IMR-90 (cell line): ENCODE results near the gene PRUNE2. TPM values are rescaled to one million over a fixed set of nuclear protein-coding genes. Genes with fewer than 3 reads are reported as not detected.

Experiments used
- ATAC-seq: fragments of 200-7000 bp; cut with Tn5 transposase; 2 replicates; pipeline ENCODE4 v1.9.1; 2020; ENCODE audit warnings: low read depth, mild to moderate bottlenecking, moderate library complexity
- BruUV-seq: library from RNA; stranded (reverse); fragments of 400-500 nt; replicated peaks from 2 replicates; lab custom pipeline; 2021; lab: Mats Ljungman, UMichigan
- CTCF ChIA-PET: fragments of 300-600 bp; formaldehyde crosslinking; extraction: SDS; loops from one replicate; lab custom pipeline; 2021; ENCODE audit warnings: antibody characterized with exemption; lab: Yijun Ruan, JAX
- POLR2A ChIA-PET: fragments of 300-600 bp; sonication (Branson Sonifier 250); formaldehyde crosslinking; loops from one replicate; lab custom pipeline; 2022; ENCODE audit warnings: antibody characterized with exemption; ENCODE audit not compliant: unreplicated experiment; lab: Charles Lee
- DNase-seq: peaks from one replicate; pipeline ENCODE4 v3.0.0; 2013
- H2AFZ ChIP-seq: replicated peaks from 2 replicates; pipeline ENCODE3; 2013; ENCODE audit warnings: low read length, mild to moderate bottlenecking; ENCODE audit not compliant: poor library complexity
- H2AK5ac ChIP-seq: 2 replicates; pipeline ENCODE4 v1.6.1; 2013; ENCODE audit warnings: low read depth, low read length, inconsistent platforms
- H2AK9ac ChIP-seq: replicated peaks from 2 replicates; pipeline ENCODE3; 2013; ENCODE audit warnings: mild to moderate bottlenecking, low read depth, low read length, moderate library complexity; ENCODE audit not compliant: poor library complexity
- H2BK120ac ChIP-seq: 2 replicates; pipeline ENCODE4 v1.6.1; 2013; ENCODE audit warnings: low read depth, low read length, inconsistent platforms
- H2BK15ac ChIP-seq: 3 replicates; pipeline ENCODE4 v1.6.1; 2013; ENCODE audit warnings: low read depth, low read length, inconsistent platforms
- H2BK20ac ChIP-seq: 2 replicates; pipeline ENCODE4 v1.6.1; 2013; ENCODE audit warnings: low read depth, mild to moderate bottlenecking, inconsistent platforms, low read length, moderate library complexity
- H2BK5ac ChIP-seq: 2 replicates; pipeline ENCODE4 v1.6.1; 2013; ENCODE audit warnings: mild to moderate bottlenecking, low read depth, low read length, inconsistent platforms; ENCODE audit not compliant: poor library complexity, severe bottlenecking
- H3K14ac ChIP-seq: replicated peaks from 2 replicates; pipeline ENCODE4 v1.6.1; 2013; ENCODE audit warnings: low read depth, low read length, inconsistent platforms
- H3K18ac ChIP-seq: 2 replicates; pipeline ENCODE4 v1.6.1; 2013; ENCODE audit warnings: low read depth, low read length, control low read depth
- H3K23ac ChIP-seq: 2 replicates; pipeline ENCODE4 v1.6.1; 2013; ENCODE audit warnings: low read depth, low read length, inconsistent platforms
- H3K27ac ChIP-seq: 2 replicates; pipeline ENCODE4 v1.5.1; 2013; ENCODE audit warnings: mild to moderate bottlenecking, control low read depth, low read length; ENCODE audit not compliant: insufficient read depth
- H3K27me3 ChIP-seq: 2 replicates; pipeline ENCODE4 v1.6.1; 2013; ENCODE audit warnings: low read length; ENCODE audit not compliant: control insufficient read depth, insufficient read depth
- H3K36me3 ChIP-seq: 2 replicates; pipeline ENCODE4 v1.6.1; 2013; ENCODE audit warnings: low read length, mixed read lengths; ENCODE audit not compliant: control insufficient read depth, insufficient read depth
- H3K4ac ChIP-seq: 2 replicates; pipeline ENCODE4 v1.6.1; 2013; ENCODE audit warnings: low read depth, low read length, inconsistent platforms
- H3K4me1 ChIP-seq: 2 replicates; pipeline ENCODE4 v1.6.1; 2013; ENCODE audit warnings: low read length, mixed read lengths; ENCODE audit not compliant: control insufficient read depth, insufficient read depth
- H3K4me2 ChIP-seq: 2 replicates; pipeline ENCODE4 v1.6.1; 2013; ENCODE audit warnings: low read depth, mild to moderate bottlenecking, control low read depth, low read length, moderate library complexity
- H3K4me3 ChIP-seq: 2 replicates; pipeline ENCODE4 v1.5.1; 2013; ENCODE audit warnings: low read depth, mild to moderate bottlenecking, control low read depth, low read length, moderate library complexity; ENCODE audit not compliant: insufficient read depth
- H3K56ac ChIP-seq: 2 replicates; pipeline ENCODE4 v1.6.1; 2013; ENCODE audit warnings: low read length, inconsistent platforms; ENCODE audit not compliant: insufficient read depth; ENCODE audit errors: extremely low read depth
- H3K79me1 ChIP-seq, 2 experiments: 2 replicates each; pipeline ENCODE4 v1.6.1; 2013; ENCODE audit warnings: low read length in 2 of 2, inconsistent platforms in 1 of 2, low read depth in 1 of 2
- H3K9ac ChIP-seq: 2 replicates; pipeline ENCODE4 v1.6.1; 2013; ENCODE audit warnings: low read depth, low read length, control low read depth
- H3K9me1 ChIP-seq: 2 replicates; pipeline ENCODE4 v1.6.1; 2013; ENCODE audit warnings: low read length, inconsistent platforms; ENCODE audit not compliant: insufficient read depth
- H3K9me3 ChIP-seq: 2 replicates; pipeline ENCODE4 v1.6.1; 2013; ENCODE audit warnings: low read length; ENCODE audit not compliant: control insufficient read depth, insufficient read depth
- H4K20me1 ChIP-seq: 2 replicates; pipeline ENCODE4 v1.6.1; 2013; ENCODE audit warnings: low read length, inconsistent platforms; ENCODE audit not compliant: insufficient read depth
- H4K5ac ChIP-seq: 2 replicates; pipeline ENCODE4 v1.6.1; 2013; ENCODE audit warnings: mild to moderate bottlenecking, low read depth, low read length, control low read depth
- H4K8ac ChIP-seq, 2 experiments: 2 replicates each; pipeline ENCODE4 v1.6.1; 2013; ENCODE audit warnings: low read depth in 2 of 2, low read length in 2 of 2, control low read depth in 1 of 2, inconsistent platforms in 1 of 2
- H4K91ac ChIP-seq: 2 replicates; pipeline ENCODE4 v1.6.1; 2013; ENCODE audit warnings: low read depth, low read length, inconsistent platforms; ENCODE audit not compliant: insufficient read depth
- FOS ChIP-seq: fragments of 150-350 bp; IDR thresholded peaks from 2 replicates; pipeline ENCODE4 v1.6.1; 2016; ENCODE audit warnings: low read depth, low read length
- MAFK ChIP-seq: IDR thresholded peaks from 2 replicates; pipeline ENCODE4 v1.6.1; 2012; ENCODE audit warnings: low read depth, low read length, improper control_type of control experiment
- MAZ ChIP-seq: IDR thresholded peaks from 2 replicates; pipeline ENCODE4 v1.6.1; 2012; ENCODE audit warnings: low read depth, mild to moderate bottlenecking, low read length, improper control_type of control experiment, moderate library complexity, borderline replicate concordance
- MXI1 ChIP-seq: IDR thresholded peaks from 2 replicates; pipeline ENCODE4 v1.6.1; 2012; ENCODE audit warnings: low read depth, mild to moderate bottlenecking, low read length, moderate library complexity, borderline replicate concordance
- POLR2A ChIP-seq: IDR thresholded peaks from 2 replicates; pipeline ENCODE4 v1.6.1; 2012; ENCODE audit warnings: mild to moderate bottlenecking, low read depth, low read length
- RCOR1 ChIP-seq: IDR thresholded peaks from 2 replicates; pipeline ENCODE4 v1.6.1; 2012; ENCODE audit warnings: mild to moderate bottlenecking, low read length, improper control_type of control experiment; ENCODE audit not compliant: insufficient replicate concordance
- RFX5 ChIP-seq: IDR thresholded peaks from 2 replicates; pipeline ENCODE4 v1.8.0; 2012; ENCODE audit warnings: low read depth, mild to moderate bottlenecking, low read length, moderate library complexity
- WGBS, 2 experiments: methylation state at CpG; one replicate each; pipeline versions ENCODE4 v1.1.5 to v1.1.7; 2013; ENCODE audit warnings: missing lambda C conversion rate in 2 of 2; ENCODE audit not compliant: insufficient read length in 1 of 2; ENCODE audit errors: extremely low coverage in 2 of 2; 5-methylcytosine and 5-hydroxymethylcytosine counted together
- dilution Hi-C: fragments of 300-500 bp; cut with HindIII; formaldehyde crosslinking; loops from one replicate; pipeline ENCODE4 v1.14.3; 2018; ENCODE audit warnings: low sequenced_read_pairs; ENCODE audit not compliant: unreplicated experiment
- in situ Hi-C: fragments of 300-500 bp; cut with MboI; formaldehyde crosslinking; loops from 3 replicates; pipeline ENCODE4 v1.14.3; 2019; ENCODE audit warnings: low sequenced_read_pairs, inconsistent platforms, mixed read lengths
- intact Hi-C: fragments of 100-400 bp; cut with micrococcal nuclease; formaldehyde crosslinking; loops from 2 replicates; pipeline ENCODE4 v1.10.0; 2022
- polyA plus RNA-seq, 3 experiments: library from polyadenylated mRNA; depleted of rRNA; stranded (reverse); fragments of >200 nt; gene quantifications; 2 replicates each; pipeline ENCODE4 v1.2.3, GENCODE V29; 2012; ENCODE audit warnings: low replicate concordance in 1 of 3
- total RNA-seq: library from RNA; depleted of rRNA; stranded (reverse); fragments of >200 nt; gene quantifications from 2 replicates; pipeline ENCODE4 v1.2.3, GENCODE V29; 2012
- TF ChIP-seq, protein P1 (sequence below): fragments of 150-350 bp; IDR thresholded peaks from 2 replicates; pipeline ENCODE4 v1.6.1; 2016; ENCODE audit warnings: low read depth, mild to moderate bottlenecking, low read length, moderate library complexity, borderline replicate concordance
- TF ChIP-seq, protein P2 (sequence below): fragments of 150-350 bp; IDR thresholded peaks from 2 replicates; pipeline ENCODE4 v1.6.1; 2017; ENCODE audit warnings: mild to moderate bottlenecking, antibody characterized with exemption, low read length, low read depth

PRUNE2 gene
- total and polyA plus RNA-seq, 2 of the 4 experiments (the other 2 are of a cell fraction): 0.70 to 1.6 TPM

DNA sequence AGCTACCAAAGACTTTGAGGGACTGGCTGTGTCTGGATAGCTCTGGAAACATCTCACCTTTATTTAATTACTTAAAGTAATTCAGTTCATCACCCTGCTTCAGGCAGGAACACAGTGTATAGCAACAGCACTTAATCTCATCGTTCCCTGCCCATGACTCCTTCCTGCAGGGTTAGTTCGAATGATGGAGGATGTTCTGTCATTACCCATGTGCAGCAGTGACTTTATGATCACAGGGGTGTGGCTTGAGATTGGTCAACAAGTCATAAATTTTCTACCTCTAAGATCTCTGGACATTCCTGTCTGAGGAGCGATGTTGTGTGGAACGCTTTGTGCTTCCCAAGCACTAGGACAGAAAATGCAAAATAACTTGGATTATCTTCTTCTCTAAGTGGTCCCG is 37.1 kb upstream of the PRUNE2 start:
- Histone ChIP-seq H2AFZ (no peak overlapping the region), H4K8ac (no peak overlapping the region), H3K4me1 (no peaks in the 10 kb centered on the region), H4K91ac (no peak overlapping the region), H3K56ac (no peak overlapping the region), H2BK15ac (no peak overlapping the region), H3K9me1 (no peaks in the 10 kb centered on the region), H3K9ac (no peak overlapping the region), H3K27me3 (peaks cover 8% of the 10 kb centered on the region; the same call in 1 of the 2 replicates), H3K18ac (no peak overlapping the region), H2BK5ac (no peak overlapping the region), H4K20me1 (no peaks in the 10 kb centered on the region), H2BK120ac (no peak overlapping the region), H3K79me1 (no peaks in the 10 kb centered on the region), H3K9me3 (no peaks in the 10 kb centered on the region), H3K36me3 (no peaks in the 10 kb centered on the region), H2AK5ac (no peak overlapping the region), H3K14ac (no peak overlapping the region), H3K23ac (no peak overlapping the region), H3K4ac (no peak overlapping the region), H3K4me3 (no peak overlapping the region), H3K4me2 (no peak overlapping the region), H3K27ac (no peak overlapping the region), H2BK20ac (no peak overlapping the region), H4K5ac (no peak overlapping the region), H2AK9ac (no peak overlapping the region)
- no TSS peak for BruUV-seq
- no peak for ATAC-seq
- TF ChIP-seq FOS (no peak), RFX5 (no peak), RCOR1 (no peak), POLR2A (no peak), MAFK (no peak), MXI1 (no peak), MAZ (no peak)
- TF ChIP-seq, protein P1, sequence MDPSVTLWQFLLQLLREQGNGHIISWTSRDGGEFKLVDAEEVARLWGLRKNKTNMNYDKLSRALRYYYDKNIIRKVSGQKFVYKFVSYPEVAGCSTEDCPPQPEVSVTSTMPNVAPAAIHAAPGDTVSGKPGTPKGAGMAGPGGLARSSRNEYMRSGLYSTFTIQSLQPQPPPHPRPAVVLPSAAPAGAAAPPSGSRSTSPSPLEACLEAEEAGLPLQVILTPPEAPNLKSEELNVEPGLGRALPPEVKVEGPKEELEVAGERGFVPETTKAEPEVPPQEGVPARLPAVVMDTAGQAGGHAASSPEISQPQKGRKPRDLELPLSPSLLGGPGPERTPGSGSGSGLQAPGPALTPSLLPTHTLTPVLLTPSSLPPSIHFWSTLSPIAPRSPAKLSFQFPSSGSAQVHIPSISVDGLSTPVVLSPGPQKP: no peak
- TF ChIP-seq, protein P2, sequence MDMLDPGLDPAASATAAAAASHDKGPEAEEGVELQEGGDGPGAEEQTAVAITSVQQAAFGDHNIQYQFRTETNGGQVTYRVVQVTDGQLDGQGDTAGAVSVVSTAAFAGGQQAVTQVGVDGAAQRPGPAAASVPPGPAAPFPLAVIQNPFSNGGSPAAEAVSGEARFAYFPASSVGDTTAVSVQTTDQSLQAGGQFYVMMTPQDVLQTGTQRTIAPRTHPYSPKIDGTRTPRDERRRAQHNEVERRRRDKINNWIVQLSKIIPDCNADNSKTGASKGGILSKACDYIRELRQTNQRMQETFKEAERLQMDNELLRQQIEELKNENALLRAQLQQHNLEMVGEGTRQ: no peak
- in situ Hi-C loops: no loop called here
- dilution Hi-C loops: no loop called here
- CTCF ChIA-PET: no interaction called here
- WGBS, 2 experiments: no CpG with 5 or more reads among the region's 5 CpGs
- intact Hi-C loops: no loop called here
- POLR2A ChIA-PET: no interaction called here
- no peak for DNase-seq
